Bronchial epithelial cell (primary cell): ENCODE data around the gene CEP78. TPM values are rescaled to one million over a fixed set of nuclear protein-coding genes. Genes with fewer than 3 reads are reported as not detected.

ENCODE experiments used
- DNase-seq: peaks from one replicate; pipeline ENCODE4 v3.0.0-alpha.2; 2010; ENCODE audit warnings: low read depth
- FAIRE-seq: peaks from 2 replicates; lab custom pipeline; 2011; peaks lifted over from hg19 to GRCh38; lab: Jason Lieb, UNC
- H3K27me3 ChIP-seq: 2 replicates; pipeline ENCODE4 v1.5.1; 2011; ENCODE audit warnings: low read length; ENCODE audit not compliant: control insufficient read depth, insufficient read depth
- H3K36me3 ChIP-seq: 2 replicates; pipeline ENCODE4 v1.5.1; 2011; ENCODE audit warnings: low read length; ENCODE audit not compliant: control insufficient read depth, insufficient read depth
- H3K4me3 ChIP-seq: 2 replicates; pipeline ENCODE4 v1.5.1; 2011; ENCODE audit warnings: mild to moderate bottlenecking, low read depth, low read length, control low read depth
- total RNA-seq: library from RNA; depleted of rRNA; stranded (reverse); fragments of >200 nt; gene quantifications from 2 replicates; pipeline ENCODE4 v1.2.1, GENCODE V29; 2014
- TF ChIP-seq, protein P1 (sequence below): IDR thresholded peaks from 2 replicates; pipeline ENCODE4 v1.5.1; 2011; ENCODE audit warnings: mild to moderate bottlenecking, moderate library complexity, low read length, control low read depth, inconsistent platforms; ENCODE audit not compliant: insufficient read depth, severe bottlenecking

CEP78 gene
- total RNA-seq, 1 donor from 2014 or later: 7.4 TPM

DNA sequence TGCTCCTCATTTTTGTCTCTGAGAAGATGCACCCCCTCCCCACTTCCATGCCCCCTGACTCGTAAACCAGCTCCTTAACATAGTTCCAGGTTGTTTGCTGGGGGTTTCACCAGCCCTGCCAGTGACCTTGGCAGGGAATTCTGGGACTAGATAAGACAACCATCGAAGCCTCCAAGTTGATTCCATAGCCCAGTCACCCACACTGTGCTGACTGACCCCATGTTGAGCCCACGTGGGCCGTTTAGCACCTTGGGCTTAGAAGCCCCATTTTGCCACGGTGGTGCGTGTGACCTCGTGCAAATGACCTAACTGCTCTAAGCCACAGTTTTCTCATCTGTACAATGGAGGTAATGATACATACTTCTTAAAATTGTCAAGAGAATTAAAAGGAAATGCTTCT is 85.6 kb downstream of the CEP78 start:
- TF ChIP-seq, protein P1, sequence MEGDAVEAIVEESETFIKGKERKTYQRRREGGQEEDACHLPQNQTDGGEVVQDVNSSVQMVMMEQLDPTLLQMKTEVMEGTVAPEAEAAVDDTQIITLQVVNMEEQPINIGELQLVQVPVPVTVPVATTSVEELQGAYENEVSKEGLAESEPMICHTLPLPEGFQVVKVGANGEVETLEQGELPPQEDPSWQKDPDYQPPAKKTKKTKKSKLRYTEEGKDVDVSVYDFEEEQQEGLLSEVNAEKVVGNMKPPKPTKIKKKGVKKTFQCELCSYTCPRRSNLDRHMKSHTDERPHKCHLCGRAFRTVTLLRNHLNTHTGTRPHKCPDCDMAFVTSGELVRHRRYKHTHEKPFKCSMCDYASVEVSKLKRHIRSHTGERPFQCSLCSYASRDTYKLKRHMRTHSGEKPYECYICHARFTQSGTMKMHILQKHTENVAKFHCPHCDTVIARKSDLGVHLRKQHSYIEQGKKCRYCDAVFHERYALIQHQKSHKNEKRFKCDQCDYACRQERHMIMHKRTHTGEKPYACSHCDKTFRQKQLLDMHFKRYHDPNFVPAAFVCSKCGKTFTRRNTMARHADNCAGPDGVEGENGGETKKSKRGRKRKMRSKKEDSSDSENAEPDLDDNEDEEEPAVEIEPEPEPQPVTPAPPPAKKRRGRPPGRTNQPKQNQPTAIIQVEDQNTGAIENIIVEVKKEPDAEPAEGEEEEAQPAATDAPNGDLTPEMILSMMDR: no peak
- H3K4me3 ChIP-seq: no peak overlapping the region
- no peaks in the 10 kb centered on the region for H3K27me3 ChIP-seq
- no peak for FAIRE-seq
- peaks cover 40% of the 10 kb centered on the region for H3K36me3 ChIP-seq
- DNase-seq: no peak

DNA sequence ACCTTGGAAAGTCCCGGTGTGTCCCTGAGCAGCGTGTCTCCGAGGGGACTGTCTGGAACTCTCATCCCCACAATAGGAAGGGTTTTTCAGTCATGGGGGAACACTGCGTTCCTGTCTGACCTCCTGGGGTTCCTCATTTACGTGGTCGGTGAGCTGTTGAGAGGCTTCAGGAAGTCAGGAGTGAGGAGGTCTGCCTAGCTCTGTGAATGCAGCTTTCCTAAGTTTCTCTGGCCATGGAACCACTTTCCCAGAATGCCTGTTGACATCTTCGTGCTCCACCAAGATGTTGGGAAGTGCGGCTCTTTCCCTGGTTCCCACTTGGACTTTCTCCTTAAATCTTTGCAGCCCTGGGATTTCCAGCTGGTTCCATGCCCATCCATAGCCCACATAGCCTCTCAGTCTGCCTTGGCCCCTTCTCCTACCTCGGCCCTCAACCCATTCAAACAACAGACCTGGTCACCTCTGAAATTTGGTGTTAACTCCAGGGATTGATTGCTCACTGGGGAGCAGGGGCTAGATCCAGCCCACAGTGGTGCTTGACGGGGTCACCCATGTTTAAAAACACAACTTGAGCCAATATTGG is 88.3 kb downstream of the CEP78 start:
- TF ChIP-seq, protein P1: no peak
- H3K4me3 ChIP-seq: no peak overlapping the region
- H3K27me3 ChIP-seq: no peaks in the 10 kb centered on the region
- peaks cover 36% of the 10 kb centered on the region for H3K36me3 ChIP-seq
- FAIRE-seq (peak; percentile 13), DNase-seq (no peak)

DNA sequence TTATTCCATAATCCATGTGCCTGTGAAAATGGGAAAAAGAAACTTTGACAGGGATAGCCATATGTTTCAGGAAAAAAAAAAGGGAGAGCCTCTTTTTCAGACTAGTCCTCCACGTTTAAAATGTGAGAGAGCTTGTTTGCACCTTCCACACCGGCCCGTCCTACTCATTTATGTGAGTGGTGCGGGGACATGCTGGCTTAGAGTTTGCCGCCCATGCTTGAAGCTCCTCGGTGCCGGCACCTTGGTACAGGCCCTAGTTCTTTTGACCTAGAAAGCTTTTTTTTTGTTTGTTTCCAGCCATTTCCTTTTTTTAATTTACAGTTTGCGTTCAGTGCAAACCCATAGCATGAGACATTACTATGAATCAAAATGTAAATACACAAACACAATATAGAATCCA is 88.8 kb downstream of the CEP78 start:
- FAIRE-seq (no peak), DNase-seq (no peak)
- Histone ChIP-seq H3K27me3 (no peaks in the 10 kb centered on the region), H3K4me3 (no peak overlapping the region), H3K36me3 (peaks cover 33% of the 10 kb centered on the region)
- TF ChIP-seq, protein P1: no peak

DNA sequence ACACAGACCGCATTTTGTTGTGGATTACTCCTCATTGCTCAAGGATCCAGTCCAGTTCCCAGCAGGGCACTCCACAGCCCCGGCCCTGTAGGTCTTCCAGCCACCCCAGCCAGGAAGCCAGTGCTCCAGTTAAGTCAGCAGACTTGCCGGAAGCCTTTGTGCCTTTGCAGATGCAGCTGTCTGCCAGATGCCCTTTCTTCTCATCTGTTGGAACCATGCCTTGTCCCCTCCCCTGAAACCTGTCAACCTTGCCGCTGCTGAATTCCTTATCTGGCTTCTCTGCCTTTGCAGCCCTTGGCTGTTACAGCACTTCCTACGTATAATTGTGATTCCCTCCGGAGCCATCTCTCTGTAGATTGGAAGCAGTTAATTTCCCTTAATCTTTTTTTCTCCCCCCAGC is 89.5 kb downstream of the CEP78 start:
- no peak for DNase-seq
- Histone ChIP-seq H3K27me3 (no peaks in the 10 kb centered on the region), H3K4me3 (no peak overlapping the region), H3K36me3 (peaks cover 30% of the 10 kb centered on the region)
- TF ChIP-seq, protein P1: no peak
- no peak for FAIRE-seq

DNA sequence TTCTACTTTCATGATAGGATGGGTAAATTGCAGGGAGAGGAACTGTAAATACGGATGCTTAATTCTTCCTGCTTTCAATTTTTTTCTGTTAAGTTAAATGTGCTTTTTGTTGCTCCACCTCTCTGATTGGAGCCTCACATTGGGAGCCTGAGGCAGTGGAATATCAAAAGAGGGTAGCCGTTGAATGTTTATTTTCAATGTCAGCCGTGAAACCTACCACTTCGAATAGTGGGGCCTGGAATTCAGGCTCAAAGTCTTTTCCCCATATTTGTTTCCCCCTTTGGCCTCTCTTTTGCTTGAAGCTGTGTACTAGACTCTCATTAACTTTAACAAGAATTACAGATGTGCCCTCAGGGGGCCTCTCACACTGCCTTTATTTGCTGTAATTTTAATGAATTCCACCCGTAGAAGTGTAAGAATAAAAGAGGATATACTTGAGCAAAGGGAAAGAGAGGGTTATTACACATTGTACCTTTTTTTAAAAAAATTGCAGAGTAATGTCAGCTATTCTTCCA is 90.0 kb downstream of the CEP78 start:
- no peak for FAIRE-seq
- H3K36me3 ChIP-seq: peaks cover 29% of the 10 kb centered on the region

More for the DNA sequence above, 90.0 kb downstream of the CEP78 start:
- Histone ChIP-seq H3K4me3 (no peak overlapping the region), H3K27me3 (no peaks in the 10 kb centered on the region)
- TF ChIP-seq, protein P1: no peak
- DNase-seq: no peak
